NCI-H2029 treated with DMSO at 0.1 percent for 48 hours (cell line): ENCODE data around the gene CD302.
"Not testable (repeated sequence)": the region's sequence is repeated elsewhere in the genome, so short reads cannot be mapped to it uniquely, and the experiment has no call there.

Experiments used
- DNase-seq: peaks from one replicate; lab custom pipeline; 2025; lab: John Stamatoyannopoulos, UW

CD302 gene

GRCh38 chr2:159748089-159748488, 49.9 kb downstream of the CD302 start:
- no peak for DNase-seq

GRCh38 chr2:159745237-159745636, 52.8 kb downstream of the CD302 start:
- DNase-seq: not testable (repeated sequence)

GRCh38 chr2:159744363-159744762, 53.6 kb downstream of the CD302 start:
- DNase-seq: no peak

- DNase-seq: no peak
These were observed 55.2 kb downstream of the CD302 start for GRCh38 chr2:159742846-159743245.

GRCh38 chr2:159738509-159739390, 59.3 kb downstream of the CD302 start:
- no peak for DNase-seq

- no peak for DNase-seq
These were observed 60.1 kb downstream of the CD302 start for GRCh38 chr2:159737917-159738296.

GRCh38 chr2:159737292-159737916, 60.6 kb downstream of the CD302 start:
- DNase-seq: no peak

- DNase-seq: no peak
These were observed 62.0 kb downstream of the CD302 start for GRCh38 chr2:159736048-159736447.

- no peak for DNase-seq
These were observed 62.4 kb downstream of the CD302 start for GRCh38 chr2:159735648-159736047.

- no peak for DNase-seq
These were observed 69.4 kb downstream of the CD302 start for GRCh38 chr2:159728629-159729028.

- DNase-seq: no peak
These were observed 72.3 kb downstream of the CD302 start for GRCh38 chr2:159725713-159726112.

- DNase-seq: not testable (repeated sequence)
These were observed 73.0 kb downstream of the CD302 start for GRCh38 chr2:159724795-159725572.

- no peak for DNase-seq
These were observed 75.4 kb downstream of the CD302 start for GRCh38 chr2:159722580-159722979.

- no peak for DNase-seq
These were observed 77.3 kb downstream of the CD302 start for GRCh38 chr2:159720676-159721075.
